Motor neuron (in vitro differentiated cells): ENCODE measurements around the gene DARS1. TPM values are rescaled to one million over a fixed set of nuclear protein-coding genes. Genes with fewer than 3 reads are reported as not detected.

Experiments
- ATAC-seq, 8 experiments: fragments of 200-7000 bp; cut with Tn5 transposase; replicated peaks in 6 of 8; 2 replicates each; pipeline ENCODE4 v1.8.0; 2021; ENCODE audit warnings: mild to moderate bottlenecking in 8 of 8, moderate library complexity in 8 of 8
- H3K27ac ChIP-seq, 2 donors: fragments of 250-450 bp; sonication (Bioruptor Pico); 2 replicates each; pipeline ENCODE4 v1.9.0; 2021; ENCODE audit warnings: antibody characterized with exemption in 2 of 2, mild to moderate bottlenecking in 2 of 2, moderate library complexity in 1 of 2
- H3K4me1 ChIP-seq, 2 donors: fragments of 250-450 bp; sonication (Bioruptor Pico); replicated peaks in 1 of 2; 2 replicates each; pipeline ENCODE4 v1.6.1; 2021; ENCODE audit warnings: antibody characterized with exemption in 2 of 2, mild to moderate bottlenecking in 2 of 2, moderate library complexity in 1 of 2
- H3K4me3 ChIP-seq, 5 donors: fragments of 250-450 bp; sonication (Bioruptor Pico); 2 replicates each; pipeline ENCODE4 v1.9.0; 2021; ENCODE audit warnings: antibody characterized with exemption in 5 of 5, mild to moderate bottlenecking in 5 of 5, moderate library complexity in 4 of 5
- WGBS, 10 experiments: fragments of 450-650 bp; shearing (Covaris generic); methylation state at CpG; one replicate each; pipeline ENCODE4 v1.0.0; 2022; 5-methylcytosine and 5-hydroxymethylcytosine counted together
- in situ Hi-C, 9 experiments: fragments of 400-800 bp; cut with MboI; loops; one replicate each; pipeline ENCODE4 v1.15.0; 2021; ENCODE audit warnings: low sequenced_read_pairs in 9 of 9, low pct_unique_long_range_greater_than_20kb in 2 of 9; ENCODE audit not compliant: unreplicated experiment in 9 of 9
- total RNA-seq, 8 experiments: library from RNA; unstranded; fragments of 300-600 nt; gene quantifications; 2 replicates each; pipeline versions ENCODE4 v1.2.3 to v1.2.4, GENCODE V29; 2022

The DARS1 gene
- total RNA-seq = 10 to 100 TPM; 55.2 to 83.2 (median 63.1) TPM

- 0 to 10% (median 0%) methylated on average over 1 to 27 of the region's 64 CpGs; no CpG with 5 or more reads in 2 of the 10 experiments for WGBS, 10 experiments
- in situ Hi-C loops = loop anchor here in 1 of 9 experiments (10.0 kb wide), 1 partner anchor 130 kb away; the partner anchor contains the start of gene CXCR4
- Histone ChIP-seq H3K4me1 (peaks cover 12 to 21% of the 10 kb centered on the region in 2 donors), H3K27ac (peak within 1 kb of the TSS; percentile 93 to 95), H3K4me3 (peak within 1 kb of the TSS; percentile 48 to 74 (median 69))
- ATAC-seq = peak; percentile 91 to 96 (median 95)
Measured at GRCh38 chr2:135985018-135985825, at the start of gene DARS1. DARS1 (minus strand) TSS chr2:135985626; CDS start chr2:135985468, 158 bp downstream.

GRCh38 chr2:136034629-136035028, 49.2 kb upstream of the DARS1 start:
- ATAC-seq = no peak
- 11 to 100% (median 67%) methylated on average over 1 to 3 of the region's 3 CpGs; no CpG with 5 or more reads in 1 of the 10 experiments for WGBS, 10 experiments
- Histone ChIP-seq H3K4me1 (peaks cover 10 to 16% of the 10 kb centered on the region in 2 donors), H3K27ac (no peak overlapping the region), H3K4me3 (no peak overlapping the region)
- in situ Hi-C loops = no loop called here

GRCh38 chr2:136032817-136033535, 47.5 kb upstream of the DARS1 start:
- Histone ChIP-seq H3K4me1 (peaks cover 10 to 16% of the 10 kb centered on the region in 2 donors), H3K4me3 (no peak overlapping the region), H3K27ac (no peak overlapping the region)
- in situ Hi-C loops = no loop called here
- ATAC-seq = no peak
- WGBS, 10 experiments = 66 to 100% (median 88%) methylated on average over 1 to 3 of the region's 3 CpGs

GRCh38 chr2:136032192-136032591, 46.8 kb upstream of the DARS1 start:
- no peak for ATAC-seq
- Histone ChIP-seq H3K4me1 (peaks cover 13 to 19% of the 10 kb centered on the region in 2 donors), H3K27ac (no peak overlapping the region), H3K4me3 (no peak overlapping the region)
- in situ Hi-C loops = no loop called here
- 50 to 90% (median 76%) methylated on average over 1 to 3 of the region's 3 CpGs for WGBS, 10 experiments

- Histone ChIP-seq H3K4me1 (peaks cover 15 to 20% of the 10 kb centered on the region in 2 donors), H3K27ac (no peak overlapping the region), H3K4me3 (no peak overlapping the region)
- WGBS, 10 experiments = 13 to 100% (median 86%) methylated on average over 1 to 7 of the region's 7 CpGs; no CpG with 5 or more reads in 1 of the 10 experiments
- in situ Hi-C loops = no loop called here
- ATAC-seq = no peak
Measured at GRCh38 chr2:136031711-136032110, 46.3 kb upstream of the DARS1 start.

GRCh38 chr2:136030406-136030805, 45.0 kb upstream of the DARS1 start:
- Histone ChIP-seq H3K4me3 (no peak overlapping the region), H3K27ac (no peak overlapping the region), H3K4me1 (peaks cover 20 to 21% of the 10 kb centered on the region in 2 donors)
- ATAC-seq = no peak
- WGBS, 10 experiments = 50 to 100% (median 88%) methylated on average over 1 to 3 of the region's 3 CpGs; no CpG with 5 or more reads in 2 of the 10 experiments
- in situ Hi-C loops = no loop called here

GRCh38 chr2:136029149-136029548, 43.7 kb upstream of the DARS1 start:
- in situ Hi-C loops = no loop called here
- no peak overlapping the region for H3K27ac ChIP-seq
- no peak for ATAC-seq
- 36 to 99% (median 87%) methylated on average over 2 to 6 of the region's 6 CpGs for WGBS, 10 experiments
- peaks cover 28 to 29% of the 10 kb centered on the region in 2 donors for H3K4me1 ChIP-seq
- no peak overlapping the region for H3K4me3 ChIP-seq

- no peak for ATAC-seq
- Histone ChIP-seq H3K27ac (no peak overlapping the region), H3K4me1 (peaks cover 26 to 32% of the 10 kb centered on the region in 2 donors), H3K4me3 (no peak overlapping the region)
- in situ Hi-C loops = no loop called here
- 62 to 100% (median 98%) methylated on average over 1 to 9 of the region's 9 CpGs; no CpG with 5 or more reads in 1 of the 10 experiments for WGBS, 10 experiments
Measured at GRCh38 chr2:136028001-136028400, 42.6 kb upstream of the DARS1 start.

- Histone ChIP-seq H3K4me1 (peaks cover 25 to 35% of the 10 kb centered on the region in 2 donors), H3K27ac (no peak overlapping the region), H3K4me3 (no peak overlapping the region)
- in situ Hi-C loops = no loop called here
- 32 to 100% (median 83%) methylated on average over 1 to 7 of the region's 7 CpGs; no CpG with 5 or more reads in 1 of the 10 experiments for WGBS, 10 experiments
- no peak for ATAC-seq
Measured at GRCh38 chr2:136027112-136027511, 41.7 kb upstream of the DARS1 start.

GRCh38 chr2:136025057-136025973, 39.9 kb upstream of the DARS1 start:
- peak; percentile 35 to 100 (median 96) for ATAC-seq
- 0 to 80% (median 5%) methylated on average over 2 to 18 of the region's 43 CpGs; no CpG with 5 or more reads in 2 of the 10 experiments for WGBS, 10 experiments
- peaks cover 37 to 41% of the 10 kb centered on the region in 2 donors for H3K4me1 ChIP-seq
- H3K4me3 ChIP-seq = peak overlapping the region in 3 of 5 donors; percentile 5 to 23 (median 12)
- in situ Hi-C loops = no loop called here
- H3K27ac ChIP-seq = peak overlapping the region; percentile 86 to 88

- in situ Hi-C loops = no loop called here
- ATAC-seq = no peak
- 73 to 100% (median 92%) methylated on average over 2 to 3 of the region's 3 CpGs; no CpG with 5 or more reads in 2 of the 10 experiments for WGBS, 10 experiments
- H3K27ac ChIP-seq = peak overlapping the region; percentile 86 to 88
- peak overlapping the region in 1 of 5 donors; percentile 23 for H3K4me3 ChIP-seq
- H3K4me1 ChIP-seq = peaks cover 37 to 41% of the 10 kb centered on the region in 2 donors
Measured at GRCh38 chr2:136024616-136025015, 39.2 kb upstream of the DARS1 start.

- Histone ChIP-seq H3K4me1 (peaks cover 37 to 41% of the 10 kb centered on the region in 2 donors), H3K27ac (peak overlapping the region; percentile 86 to 88), H3K4me3 (no peak overlapping the region)
- in situ Hi-C loops = no loop called here
- 80 to 100% (median 98%) methylated on average over 1 to 3 of the region's 6 CpGs; no CpG with 5 or more reads in 6 of the 10 experiments for WGBS, 10 experiments
- ATAC-seq = no peak
Measured at GRCh38 chr2:136024185-136024584, 38.8 kb upstream of the DARS1 start.
